ENCODE data around the gene TDRD3. TPM values are rescaled to one million over a fixed set of nuclear protein-coding genes. Genes with fewer than 3 reads are reported as not detected.

The TDRD3 gene
- total RNA-seq, 2 experiments from 2014 or later = 26.5 to 31.1 TPM

DNA sequence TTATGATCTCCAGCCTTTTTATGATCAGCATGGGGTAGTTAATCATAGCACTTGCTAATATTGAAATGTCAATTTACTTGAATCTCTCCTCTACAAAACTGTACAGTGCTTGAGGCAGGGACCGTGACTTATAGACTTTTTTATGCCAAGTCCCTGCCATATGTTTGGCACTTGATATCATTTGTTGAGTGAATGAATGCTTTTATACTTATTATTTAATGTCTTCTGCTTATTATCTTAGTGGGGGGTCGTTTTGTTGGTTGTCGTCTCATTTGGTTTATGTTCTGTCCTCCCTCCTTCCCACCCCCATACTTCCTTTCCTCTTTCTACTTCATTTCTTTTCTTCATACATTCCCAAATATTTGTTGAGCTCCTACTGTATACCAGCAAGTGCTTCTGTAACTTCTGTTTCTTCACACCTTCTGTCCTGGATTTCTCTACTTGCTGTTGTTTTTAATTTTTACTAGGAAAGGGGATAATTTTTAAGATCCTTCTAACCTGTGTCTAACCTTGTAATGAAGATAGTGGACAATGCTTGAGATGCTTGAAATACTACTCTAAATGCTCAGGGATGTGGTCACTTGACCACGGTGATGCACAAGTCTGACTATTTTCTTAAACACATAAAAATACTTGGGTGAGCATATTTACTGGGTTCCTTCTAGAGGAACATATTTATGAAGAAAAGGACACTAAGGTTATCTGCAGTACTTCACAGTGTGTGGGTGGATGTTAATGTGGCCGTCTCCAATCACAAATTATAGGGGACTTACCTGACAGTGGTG, 223.8 kb downstream of the TDRD3 start:
- ATAC-seq (ENCODE audit: low read depth) = no peak
- Mint-ChIP-seq H3K36me3 (no peaks in the 10 kb centered on the region), H3K4me3 (no peak overlapping the region), H3K4me1 (no peaks in the 10 kb centered on the region), H3K27me3 (peaks cover 14% of the 10 kb centered on the region), H3K27ac (no peak overlapping the region), H3K9me3 (no peaks in the 10 kb centered on the region)
- DNase-seq = no peak
- POLR2A ChIA-PET = no interaction called here

DNA sequence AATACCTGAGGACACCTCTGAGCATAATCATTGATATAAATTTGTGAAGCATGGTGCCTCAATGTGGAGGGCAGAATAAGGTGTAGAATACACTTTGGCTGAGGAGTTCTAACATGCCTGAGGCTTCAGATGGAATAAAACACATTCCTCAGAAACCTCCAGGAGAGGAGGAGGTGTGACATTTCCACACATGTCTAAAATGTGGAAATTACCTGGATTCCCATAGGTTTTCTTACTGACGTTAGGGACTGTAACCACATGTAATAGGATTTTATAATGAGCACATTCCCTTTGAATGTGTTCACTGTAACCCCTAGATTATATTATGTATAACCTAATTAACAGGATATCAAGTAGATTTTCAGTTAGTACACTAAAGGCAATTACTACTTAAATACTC, 226.1 kb downstream of the TDRD3 start:
- DNase-seq (no peak), ATAC-seq (ENCODE audit: low read depth) (no peak)
- Mint-ChIP-seq H3K9me3 (no peaks in the 10 kb centered on the region), H3K27ac (no peak overlapping the region), H3K4me3 (no peak overlapping the region), H3K36me3 (no peaks in the 10 kb centered on the region), H3K4me1 (no peaks in the 10 kb centered on the region), H3K27me3 (peaks cover 7% of the 10 kb centered on the region)
- POLR2A ChIA-PET = no interaction called here

Other genes with a start within 250 kb of the TDRD3 start
- 10 to 100 TPM; 16.2 to 18.3 TPM for gene DIAPH3, start 233.3 kb upstream of the TDRD3 start, total RNA-seq